Measurements from ENCODE around the gene SLC15A1. TPM values are rescaled to one million over a fixed set of nuclear protein-coding genes. Genes with fewer than 3 reads are reported as not detected.

Gene SLC15A1
- total and polyA plus RNA-seq, 4 donors = 5.8 to 19.7 (median 11.6) TPM

DNA sequence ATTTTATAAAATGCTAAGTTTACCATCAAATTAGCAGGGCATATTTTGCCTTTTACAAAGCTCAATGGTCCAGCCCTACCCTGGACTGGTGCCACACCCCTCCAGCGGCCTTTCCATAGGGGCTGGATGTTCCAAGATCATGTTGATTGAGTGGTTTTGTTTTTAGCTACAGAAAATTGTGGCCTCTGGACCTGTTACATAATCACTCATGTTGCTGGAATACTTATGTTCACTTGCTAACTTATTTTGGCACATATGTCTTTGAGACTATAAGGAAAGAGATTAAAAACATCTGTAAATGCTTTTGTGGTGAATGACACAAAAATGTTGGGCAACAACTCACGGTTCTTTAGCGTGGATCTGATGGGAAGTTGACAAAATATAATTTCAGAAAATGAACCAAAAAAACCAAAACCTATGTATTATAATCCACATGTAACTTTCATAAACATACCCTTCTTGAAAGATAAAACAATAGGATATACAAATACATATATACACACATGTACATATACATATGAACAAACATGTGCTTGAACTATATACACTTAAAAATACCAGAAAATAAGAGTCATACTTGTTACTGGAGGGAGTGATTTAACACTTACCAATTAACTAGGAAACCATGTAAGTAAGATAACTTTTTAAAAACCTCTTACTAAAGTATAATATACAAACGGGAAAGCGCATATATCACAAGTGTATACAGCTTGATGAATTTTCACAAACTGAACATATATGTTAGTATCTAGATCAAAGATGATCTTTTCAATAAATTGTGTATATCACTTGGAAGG lies 46.6 kb upstream of the SLC15A1 start:
- Histone ChIP-seq H3K4me3 (ENCODE audit: low read depth in 1 of 3, low read length in 3 of 3) (no peak overlapping the region), H3K4me1 (ENCODE audit: control insufficient read depth in 4 of 4, insufficient read depth in 4 of 4, low read length in 3 of 4) (peaks cover 4 to 21% (median 11%) of the 10 kb centered on the region in 4 donors), H3K36me3 (ENCODE audit: control insufficient read depth in 4 of 4, insufficient read depth in 3 of 4, low read depth in 1 of 4, low read length in 3 of 4) (peaks cover 3 to 14% (median 11%) of the 10 kb centered on the region in 4 donors), H3K27me3 (ENCODE audit: control insufficient read depth in 4 of 4, insufficient read depth in 4 of 4, low read length in 3 of 4) (no peaks in the 10 kb centered on the region), H3K9ac (ENCODE audit: low read depth in 1 of 2, low read length in 2 of 2) (no peak overlapping the region), H3K9me3 (ENCODE audit: control insufficient read depth in 4 of 4, low read length in 3 of 4) (no peaks in the 10 kb centered on the region), H3K27ac (ENCODE audit: low read depth in 1 of 2, low read length in 2 of 2) (no peak overlapping the region)
- WGBS = 66% methylated on average over 5 of the region's 5 CpGs
- no peak for DNase-seq (ENCODE audit: low spot score)
- TF ChIP-seq, protein P1, sequence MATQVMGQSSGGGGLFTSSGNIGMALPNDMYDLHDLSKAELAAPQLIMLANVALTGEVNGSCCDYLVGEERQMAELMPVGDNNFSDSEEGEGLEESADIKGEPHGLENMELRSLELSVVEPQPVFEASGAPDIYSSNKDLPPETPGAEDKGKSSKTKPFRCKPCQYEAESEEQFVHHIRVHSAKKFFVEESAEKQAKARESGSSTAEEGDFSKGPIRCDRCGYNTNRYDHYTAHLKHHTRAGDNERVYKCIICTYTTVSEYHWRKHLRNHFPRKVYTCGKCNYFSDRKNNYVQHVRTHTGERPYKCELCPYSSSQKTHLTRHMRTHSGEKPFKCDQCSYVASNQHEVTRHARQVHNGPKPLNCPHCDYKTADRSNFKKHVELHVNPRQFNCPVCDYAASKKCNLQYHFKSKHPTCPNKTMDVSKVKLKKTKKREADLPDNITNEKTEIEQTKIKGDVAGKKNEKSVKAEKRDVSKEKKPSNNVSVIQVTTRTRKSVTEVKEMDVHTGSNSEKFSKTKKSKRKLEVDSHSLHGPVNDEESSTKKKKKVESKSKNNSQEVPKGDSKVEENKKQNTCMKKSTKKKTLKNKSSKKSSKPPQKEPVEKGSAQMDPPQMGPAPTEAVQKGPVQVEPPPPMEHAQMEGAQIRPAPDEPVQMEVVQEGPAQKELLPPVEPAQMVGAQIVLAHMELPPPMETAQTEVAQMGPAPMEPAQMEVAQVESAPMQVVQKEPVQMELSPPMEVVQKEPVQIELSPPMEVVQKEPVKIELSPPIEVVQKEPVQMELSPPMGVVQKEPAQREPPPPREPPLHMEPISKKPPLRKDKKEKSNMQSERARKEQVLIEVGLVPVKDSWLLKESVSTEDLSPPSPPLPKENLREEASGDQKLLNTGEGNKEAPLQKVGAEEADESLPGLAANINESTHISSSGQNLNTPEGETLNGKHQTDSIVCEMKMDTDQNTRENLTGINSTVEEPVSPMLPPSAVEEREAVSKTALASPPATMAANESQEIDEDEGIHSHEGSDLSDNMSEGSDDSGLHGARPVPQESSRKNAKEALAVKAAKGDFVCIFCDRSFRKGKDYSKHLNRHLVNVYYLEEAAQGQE (IDR thresholded peaks at IDR 0.05) = peak; percentile 28
- TF ChIP-seq, protein P2, sequence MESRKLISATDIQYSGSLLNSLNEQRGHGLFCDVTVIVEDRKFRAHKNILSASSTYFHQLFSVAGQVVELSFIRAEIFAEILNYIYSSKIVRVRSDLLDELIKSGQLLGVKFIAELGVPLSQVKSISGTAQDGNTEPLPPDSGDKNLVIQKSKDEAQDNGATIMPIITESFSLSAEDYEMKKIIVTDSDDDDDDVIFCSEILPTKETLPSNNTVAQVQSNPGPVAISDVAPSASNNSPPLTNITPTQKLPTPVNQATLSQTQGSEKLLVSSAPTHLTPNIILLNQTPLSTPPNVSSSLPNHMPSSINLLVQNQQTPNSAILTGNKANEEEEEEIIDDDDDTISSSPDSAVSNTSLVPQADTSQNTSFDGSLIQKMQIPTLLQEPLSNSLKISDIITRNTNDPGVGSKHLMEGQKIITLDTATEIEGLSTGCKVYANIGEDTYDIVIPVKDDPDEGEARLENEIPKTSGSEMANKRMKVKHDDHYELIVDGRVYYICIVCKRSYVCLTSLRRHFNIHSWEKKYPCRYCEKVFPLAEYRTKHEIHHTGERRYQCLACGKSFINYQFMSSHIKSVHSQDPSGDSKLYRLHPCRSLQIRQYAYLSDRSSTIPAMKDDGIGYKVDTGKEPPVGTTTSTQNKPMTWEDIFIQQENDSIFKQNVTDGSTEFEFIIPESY (IDR thresholded peaks at IDR 0.05) = peak; percentile 27
- TF ChIP-seq, protein P3, sequence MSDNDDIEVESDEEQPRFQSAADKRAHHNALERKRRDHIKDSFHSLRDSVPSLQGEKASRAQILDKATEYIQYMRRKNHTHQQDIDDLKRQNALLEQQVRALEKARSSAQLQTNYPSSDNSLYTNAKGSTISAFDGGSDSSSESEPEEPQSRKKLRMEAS (IDR thresholded peaks at IDR 0.05) = peak; percentile 48
- TF ChIP-seq, protein P4, sequence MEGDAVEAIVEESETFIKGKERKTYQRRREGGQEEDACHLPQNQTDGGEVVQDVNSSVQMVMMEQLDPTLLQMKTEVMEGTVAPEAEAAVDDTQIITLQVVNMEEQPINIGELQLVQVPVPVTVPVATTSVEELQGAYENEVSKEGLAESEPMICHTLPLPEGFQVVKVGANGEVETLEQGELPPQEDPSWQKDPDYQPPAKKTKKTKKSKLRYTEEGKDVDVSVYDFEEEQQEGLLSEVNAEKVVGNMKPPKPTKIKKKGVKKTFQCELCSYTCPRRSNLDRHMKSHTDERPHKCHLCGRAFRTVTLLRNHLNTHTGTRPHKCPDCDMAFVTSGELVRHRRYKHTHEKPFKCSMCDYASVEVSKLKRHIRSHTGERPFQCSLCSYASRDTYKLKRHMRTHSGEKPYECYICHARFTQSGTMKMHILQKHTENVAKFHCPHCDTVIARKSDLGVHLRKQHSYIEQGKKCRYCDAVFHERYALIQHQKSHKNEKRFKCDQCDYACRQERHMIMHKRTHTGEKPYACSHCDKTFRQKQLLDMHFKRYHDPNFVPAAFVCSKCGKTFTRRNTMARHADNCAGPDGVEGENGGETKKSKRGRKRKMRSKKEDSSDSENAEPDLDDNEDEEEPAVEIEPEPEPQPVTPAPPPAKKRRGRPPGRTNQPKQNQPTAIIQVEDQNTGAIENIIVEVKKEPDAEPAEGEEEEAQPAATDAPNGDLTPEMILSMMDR (IDR thresholded peaks at IDR 0.05; ENCODE audit: low read depth, low read length, missing input control) = no peak
- TF ChIP-seq EGR1 (IDR thresholded peaks at IDR 0.05; ENCODE audit: low read depth in 2 of 2) (peak in 1 of 2 donors; percentile 17), YY1 (IDR thresholded peaks at IDR 0.05) (no peak), JUND (IDR thresholded peaks at IDR 0.05) (no peak), FOXA2 (IDR thresholded peaks at IDR 0.05) (peak; percentile 34), SP1 (IDR thresholded peaks at IDR 0.05) (peak; percentile 43), HNF4A (conservative IDR thresholded peaks at IDR 0.05) (peak; percentile 79 to 80), RAD21 (IDR thresholded peaks at IDR 0.05) (peak; percentile 30 to 37), RXRA (IDR thresholded peaks at IDR 0.05) (peak in 1 of 2 donors; percentile 67), FOXA1 (IDR thresholded peaks at IDR 0.05) (no peak), TAF1 (conservative IDR thresholded peaks at IDR 0.05) (no peak), GABPA (IDR thresholded peaks at IDR 0.05 in 1 of 2, conservative IDR thresholded peaks at IDR 0.05 in 1 of 2) (no peak), NR2F2 (IDR thresholded peaks at IDR 0.05) (no peak), HNF4G (IDR thresholded peaks at IDR 0.05) (peak; percentile 16)
- TF ChIP-seq, protein P5, sequence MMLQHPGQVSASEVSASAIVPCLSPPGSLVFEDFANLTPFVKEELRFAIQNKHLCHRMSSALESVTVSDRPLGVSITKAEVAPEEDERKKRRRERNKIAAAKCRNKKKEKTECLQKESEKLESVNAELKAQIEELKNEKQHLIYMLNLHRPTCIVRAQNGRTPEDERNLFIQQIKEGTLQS (IDR thresholded peaks at IDR 0.05) = no peak

Data from liver (tissue), 9 donors.